ENCODE data around the gene CCDC74A.
"Not testable (repeated sequence)": the region's sequence is repeated elsewhere in the genome, so short reads cannot be mapped to it uniquely, and the experiment has no call there.

CCDC74A gene

DNA sequence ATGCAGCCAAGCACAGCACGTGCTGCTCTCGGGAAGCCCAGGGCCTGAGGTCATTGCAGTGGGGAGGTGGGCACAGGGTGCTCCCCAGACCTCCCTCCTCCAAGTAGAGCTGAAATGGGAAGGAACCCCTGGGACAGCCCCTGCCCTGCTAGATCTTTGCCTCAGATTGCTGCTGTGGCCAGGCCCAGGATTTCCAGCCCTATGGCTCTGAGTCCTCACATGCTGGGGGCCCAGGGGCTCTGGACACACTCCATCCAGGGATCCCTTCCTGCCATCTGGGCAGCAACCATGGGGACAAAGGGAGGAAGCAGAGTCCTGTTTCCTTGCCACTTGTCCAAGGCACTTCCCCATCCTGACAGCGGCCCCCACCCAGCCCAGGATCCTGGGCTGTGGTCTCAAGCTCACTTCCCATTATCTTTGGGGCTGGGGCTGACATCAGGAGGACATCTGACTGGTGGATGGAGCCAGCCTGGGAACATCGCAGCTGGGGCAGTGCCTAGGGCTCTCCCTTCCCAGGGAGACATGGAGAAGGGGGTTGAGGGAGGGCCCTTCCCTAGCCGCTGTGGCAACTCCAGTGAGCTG is 2.3 kb downstream of the CCDC74A start:
- DNase-seq (ENCODE audit: low spot score) = not testable (repeated sequence)

DNA sequence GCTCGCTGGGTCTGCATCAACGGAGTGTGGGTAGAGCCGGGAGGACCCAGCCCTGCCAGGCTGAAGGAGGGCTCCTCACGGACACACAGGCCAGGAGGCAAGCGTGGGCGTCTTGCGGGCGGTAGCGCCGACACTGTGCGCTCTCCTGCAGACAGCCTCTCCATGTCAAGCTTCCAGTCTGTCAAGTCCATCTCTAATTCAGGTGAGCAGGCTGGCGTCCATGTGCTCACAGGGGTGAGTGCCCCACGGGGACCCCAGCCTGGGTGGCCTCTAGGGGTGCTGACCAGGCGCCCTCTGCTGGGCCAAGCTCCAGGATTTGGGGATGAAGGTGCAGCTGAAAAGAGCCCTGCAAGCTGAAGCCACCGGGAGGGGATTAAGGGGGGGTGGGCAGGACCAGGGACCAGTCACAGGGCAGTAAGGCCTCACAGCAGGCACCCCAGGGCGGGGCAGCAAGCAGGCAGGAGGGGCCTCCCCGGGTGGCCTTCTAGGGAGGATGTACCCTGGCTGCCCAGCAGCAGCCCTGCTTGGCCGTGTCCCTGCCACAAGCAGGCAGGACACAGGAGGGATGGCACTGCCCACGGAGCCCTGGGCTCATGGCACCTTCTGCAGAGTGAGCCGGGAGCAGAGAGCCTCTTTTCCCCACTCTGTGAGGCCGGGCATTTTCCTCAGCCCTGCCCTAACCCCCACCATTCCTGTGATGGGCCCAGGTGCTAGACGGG is 3.1 kb downstream of the CCDC74A start:
- DNase-seq (ENCODE audit: low spot score) = not testable (repeated sequence)

DNA sequence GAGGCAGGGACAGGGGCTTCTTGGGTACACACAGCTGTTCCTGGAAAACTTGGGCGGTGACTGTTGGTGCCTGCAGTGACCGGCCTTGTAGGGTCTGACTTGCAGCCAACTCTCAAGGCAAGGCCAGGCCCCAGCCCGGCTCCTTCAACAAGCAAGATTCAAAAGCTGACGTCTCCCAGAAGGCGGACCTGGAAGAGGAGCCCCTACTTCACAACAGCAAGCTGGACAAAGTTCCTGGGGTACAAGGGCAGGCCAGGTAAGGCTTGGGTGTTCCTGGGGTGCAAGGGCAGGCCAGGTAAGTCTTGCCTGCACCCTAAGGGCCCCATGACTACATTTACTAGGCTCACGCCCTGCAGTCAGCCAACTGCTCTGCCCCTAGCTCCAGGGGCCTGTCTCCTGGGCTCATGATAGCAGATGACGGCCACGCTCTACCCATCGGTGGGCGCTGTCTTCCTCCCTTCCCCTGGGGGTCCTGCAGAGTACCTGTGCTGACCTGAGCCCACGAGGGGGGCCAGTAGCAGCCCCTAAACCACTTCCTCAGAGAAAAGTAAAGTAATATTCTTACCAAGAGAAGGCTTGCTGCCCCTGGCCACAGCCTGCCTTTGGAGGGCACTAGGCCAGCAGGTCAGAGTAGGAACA is 4.0 kb downstream of the CCDC74A start:
- not testable (repeated sequence) for DNase-seq (ENCODE audit: low spot score)

DNA sequence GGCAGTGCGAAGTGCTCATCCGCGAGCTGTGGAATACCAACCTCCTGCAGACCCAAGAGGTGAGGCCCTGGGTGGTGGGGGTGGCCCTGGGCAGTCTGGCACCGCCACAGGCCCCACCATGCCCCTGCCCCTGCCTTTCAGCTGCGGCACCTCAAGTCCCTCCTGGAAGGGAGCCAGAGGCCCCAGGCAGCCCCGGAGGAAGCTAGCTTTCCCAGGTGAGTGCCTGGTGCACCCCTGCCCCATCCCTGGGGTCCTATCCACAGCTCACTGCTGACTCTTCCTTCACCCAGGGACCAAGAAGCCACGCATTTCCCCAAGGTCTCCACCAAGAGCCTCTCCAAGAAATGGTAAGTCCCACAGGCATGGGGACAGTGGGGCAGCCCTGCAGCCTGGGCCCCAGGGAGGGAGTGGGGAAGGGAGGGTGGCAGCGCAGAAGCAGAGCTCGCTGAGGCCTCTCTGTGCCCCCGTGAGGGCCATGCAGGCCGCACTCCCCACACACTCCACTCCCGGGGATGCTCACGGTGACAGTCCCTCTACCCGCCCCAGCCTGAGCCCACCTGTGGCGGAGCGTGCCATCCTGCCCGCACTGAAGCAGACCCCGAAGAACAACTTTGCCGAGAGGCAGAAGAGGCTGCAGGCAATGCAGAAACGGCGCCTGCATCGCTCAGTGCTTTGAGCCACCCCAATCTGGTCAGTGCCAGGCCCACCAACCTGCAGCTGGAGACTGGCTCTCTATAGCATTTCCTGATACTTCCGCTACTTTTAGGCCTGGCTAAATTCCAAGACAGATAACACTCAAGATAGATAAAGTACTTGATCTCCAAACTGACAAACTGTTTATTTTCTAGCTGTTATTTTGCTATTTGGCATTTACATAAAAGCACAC is 5.3 kb downstream of the CCDC74A start:
- not testable (repeated sequence) for DNase-seq (ENCODE audit: low spot score)

DNA sequence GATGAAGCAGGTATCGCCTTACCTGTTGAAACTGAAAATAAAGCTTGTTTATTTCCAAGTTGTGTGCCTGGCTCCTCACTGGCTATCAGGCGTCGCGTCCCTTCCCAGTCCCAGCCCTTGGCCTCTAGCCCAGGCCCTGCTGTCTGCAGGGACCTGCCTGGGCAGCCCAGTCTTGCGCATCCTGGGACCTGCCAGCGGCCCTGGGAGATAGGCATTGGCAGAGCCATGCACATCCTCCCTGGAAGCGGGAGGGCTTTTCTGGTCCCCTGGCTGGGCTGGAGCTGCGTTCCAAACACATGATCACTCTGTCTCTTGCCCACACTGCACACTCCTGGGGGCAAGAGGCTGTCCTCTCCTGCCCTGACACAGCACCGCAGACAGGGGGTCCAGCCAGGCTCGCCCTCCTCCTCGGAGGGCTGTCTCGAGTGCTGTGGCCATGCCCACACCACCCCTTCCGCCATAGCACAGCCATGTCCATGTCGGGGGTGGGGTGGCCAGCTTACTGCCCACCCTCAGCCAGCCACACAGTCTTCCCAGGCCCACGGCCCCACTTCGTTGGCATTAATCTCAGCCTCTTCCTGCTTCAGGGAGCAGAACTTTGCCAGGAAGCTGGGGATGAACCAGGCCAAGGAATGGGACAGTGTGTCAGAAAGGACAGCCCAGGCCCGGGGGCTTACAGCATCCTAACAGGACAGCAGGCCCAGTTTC is 6.1 kb downstream of the CCDC74A start:
- not testable (repeated sequence) for DNase-seq (ENCODE audit: low spot score)

DNA sequence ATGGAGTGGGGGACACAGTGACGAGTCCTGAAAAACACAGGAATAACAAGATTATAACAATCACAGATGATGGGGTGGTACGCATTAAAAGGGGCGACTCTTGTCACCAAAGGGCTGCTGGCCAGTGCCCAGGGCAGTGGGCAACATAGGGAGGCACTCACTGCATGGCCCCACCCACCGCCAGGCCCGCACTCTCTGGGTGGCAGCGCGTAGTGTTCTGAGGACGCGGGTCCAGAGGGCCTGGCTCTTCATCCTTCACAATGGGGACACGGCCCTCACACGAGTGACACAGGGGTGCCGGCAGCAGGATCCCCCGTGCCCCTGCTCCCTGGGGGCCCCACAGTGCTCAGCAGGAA is 6.6 kb downstream of the CCDC74A start:
- DNase-seq (ENCODE audit: low spot score) = not testable (repeated sequence)

DNA sequence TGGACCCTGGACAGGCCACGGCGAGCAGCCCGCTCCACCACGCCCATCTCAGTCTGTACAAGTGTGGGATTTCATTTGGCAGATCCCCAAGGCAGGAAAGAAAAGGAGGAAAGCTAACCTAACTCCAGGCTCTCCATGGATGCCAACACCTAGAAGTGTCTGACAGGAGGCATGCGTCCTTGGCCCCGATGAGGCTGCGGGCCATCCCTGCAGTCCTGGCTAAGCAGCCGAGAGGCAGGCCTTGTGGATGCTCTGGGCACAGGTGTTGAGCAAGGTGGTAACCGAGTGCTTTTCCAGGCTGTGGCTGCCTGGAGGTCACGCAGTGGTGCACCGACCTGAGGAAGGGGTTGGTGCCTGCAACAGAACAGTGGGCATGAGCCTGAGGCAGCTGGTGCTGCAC is 7.3 kb downstream of the CCDC74A start:
- not testable (repeated sequence) for DNase-seq (ENCODE audit: low spot score)

DNA sequence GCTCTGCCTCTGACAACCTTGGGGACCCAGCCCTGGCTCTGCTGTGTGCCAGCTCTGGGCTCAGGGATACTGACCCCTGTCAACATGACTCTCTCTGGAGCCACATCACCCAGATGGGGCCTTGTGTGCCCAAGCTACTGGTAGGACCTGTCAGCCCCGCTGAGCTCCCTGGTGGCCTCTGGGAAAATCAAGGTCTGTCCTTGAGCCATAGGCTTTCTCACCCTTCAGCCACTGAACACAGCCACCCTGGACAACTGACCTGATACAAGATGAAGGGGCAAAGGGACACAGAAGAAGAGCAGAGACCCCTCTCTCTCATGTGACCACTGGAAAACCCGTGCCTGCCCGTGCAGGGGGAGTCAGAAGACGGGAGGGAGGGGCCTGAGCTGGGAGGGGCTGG is 7.8 kb downstream of the CCDC74A start:
- no peak for DNase-seq (ENCODE audit: low spot score)

DNA sequence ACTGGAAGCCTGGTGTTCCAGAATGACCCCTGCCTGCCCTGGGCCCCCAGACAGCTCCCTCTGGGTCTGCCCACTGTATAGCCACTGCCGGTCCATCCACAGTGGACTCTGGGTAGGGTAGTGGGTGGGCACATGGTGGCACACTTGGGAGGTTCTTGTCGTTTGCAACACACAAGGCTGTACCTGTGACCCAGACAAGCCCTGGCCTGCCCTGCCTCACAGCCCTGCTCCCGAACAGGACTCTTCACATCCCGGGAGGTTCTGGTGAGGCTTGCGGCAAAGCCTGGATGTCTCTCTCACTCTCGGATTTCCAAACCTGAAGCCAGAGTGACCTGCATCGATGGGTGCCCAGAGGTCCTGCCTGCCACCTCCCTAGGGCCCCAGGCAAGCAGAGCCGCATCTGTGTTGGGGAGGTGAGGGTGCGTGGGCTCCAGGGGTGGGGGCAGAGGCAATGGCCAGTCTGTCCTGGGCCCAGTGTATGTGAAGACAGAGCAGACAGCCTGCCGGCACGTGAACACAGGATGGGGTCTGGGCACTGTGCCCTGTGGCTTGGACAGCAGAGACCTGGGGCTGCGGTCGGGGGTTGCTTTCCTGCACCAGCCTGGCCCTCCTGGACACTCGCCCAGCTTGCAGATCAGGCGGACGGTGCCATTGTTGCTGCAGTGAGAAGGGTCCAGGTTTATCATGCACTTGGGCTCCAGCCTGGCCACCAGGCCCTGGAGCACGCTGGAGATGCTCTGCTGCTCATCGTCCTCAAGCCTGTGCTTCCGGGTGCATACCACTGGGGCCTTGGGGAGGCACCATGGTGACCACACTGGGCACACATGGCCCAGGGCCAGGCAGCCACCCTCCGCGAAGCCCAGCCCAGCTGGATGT is 8.5 kb downstream of the CCDC74A start:
- not testable (repeated sequence) for DNase-seq (ENCODE audit: low spot score)

DNA sequence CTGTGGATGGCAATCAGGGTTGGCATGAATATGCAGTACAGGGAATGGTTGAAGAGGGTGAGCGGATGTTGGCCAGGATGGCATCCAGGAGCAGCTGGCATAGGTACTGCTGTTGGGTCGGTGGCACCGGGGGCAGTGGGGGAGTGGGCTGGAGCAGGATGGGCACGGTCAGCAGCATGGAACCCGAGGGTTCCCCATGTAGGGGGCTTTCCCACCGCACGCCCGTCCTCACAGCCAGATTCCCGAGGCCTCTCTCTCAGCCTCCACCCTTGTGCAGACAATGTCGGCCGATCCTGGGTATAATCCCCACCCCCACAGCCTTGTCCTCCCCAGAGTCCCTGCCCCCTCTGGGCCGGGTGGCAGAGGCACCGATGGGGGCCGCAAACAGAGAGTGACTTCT is 9.2 kb downstream of the CCDC74A start:
- not testable (repeated sequence) for DNase-seq (ENCODE audit: low spot score)

DNA sequence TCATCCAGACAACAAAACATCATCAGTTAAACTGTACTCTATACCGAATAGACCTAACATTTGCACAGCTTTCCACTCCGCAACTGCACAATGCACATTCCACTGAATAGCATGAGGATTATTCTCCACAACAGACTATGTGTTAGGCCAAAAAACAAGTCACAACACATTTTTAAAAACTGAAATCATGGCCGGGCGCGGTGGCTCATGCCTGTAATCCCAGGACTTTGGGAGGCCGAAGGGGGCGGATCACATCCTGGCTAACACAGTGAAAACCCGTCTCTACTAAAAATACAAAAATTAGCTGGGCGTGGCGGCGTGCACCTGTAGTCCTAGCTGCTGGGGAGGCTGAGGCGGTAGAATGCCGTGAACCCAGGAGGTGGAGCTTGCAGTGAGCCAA is 11.2 kb downstream of the CCDC74A start:
- not testable (repeated sequence) for DNase-seq (ENCODE audit: low spot score)

DNA sequence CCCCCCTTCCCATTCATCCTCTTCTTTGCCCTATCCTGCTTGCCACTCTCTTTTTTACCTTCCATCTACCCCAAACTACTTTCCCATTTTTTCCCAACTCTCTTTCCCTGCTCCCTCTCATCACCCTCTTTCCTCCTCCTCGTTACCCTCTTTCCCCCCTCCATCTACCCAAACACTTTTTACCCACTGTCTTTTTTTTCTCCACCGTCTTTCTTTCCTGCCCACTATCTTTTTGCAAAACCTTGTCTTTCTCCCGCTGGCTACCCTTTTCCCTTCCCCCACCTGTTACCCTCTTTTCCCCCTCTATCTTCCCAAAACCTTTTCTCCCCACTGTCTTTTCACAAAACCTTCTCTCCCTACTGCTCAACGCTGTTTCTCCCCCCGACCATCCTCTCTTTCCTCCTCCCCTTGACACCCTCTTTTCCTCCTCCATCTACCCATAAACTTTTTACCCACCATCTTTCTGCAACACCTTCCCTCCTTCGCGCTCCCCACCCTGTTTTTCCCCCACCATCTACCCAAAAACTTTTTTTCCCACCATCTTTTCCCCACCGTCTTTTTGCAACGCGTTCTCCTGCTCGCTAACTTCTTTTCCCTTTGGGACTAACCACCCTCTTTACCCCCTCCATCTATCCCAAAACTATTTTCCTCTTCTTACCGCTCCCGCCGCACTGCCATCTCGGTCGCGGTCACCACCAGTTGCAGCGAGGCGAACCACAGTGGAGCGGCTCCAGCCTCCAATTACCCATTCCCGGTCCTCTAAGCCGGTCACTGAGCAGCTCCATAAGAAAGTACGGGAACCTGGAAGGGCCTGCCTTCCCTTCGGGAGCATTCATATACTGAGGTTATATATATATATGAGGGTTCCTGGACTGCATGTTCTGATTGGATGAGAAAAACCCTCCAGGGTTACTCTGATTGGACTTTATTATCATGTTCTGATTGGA is 15.0 kb downstream of the CCDC74A start:
- no peak for DNase-seq (ENCODE audit: low spot score)

DNA sequence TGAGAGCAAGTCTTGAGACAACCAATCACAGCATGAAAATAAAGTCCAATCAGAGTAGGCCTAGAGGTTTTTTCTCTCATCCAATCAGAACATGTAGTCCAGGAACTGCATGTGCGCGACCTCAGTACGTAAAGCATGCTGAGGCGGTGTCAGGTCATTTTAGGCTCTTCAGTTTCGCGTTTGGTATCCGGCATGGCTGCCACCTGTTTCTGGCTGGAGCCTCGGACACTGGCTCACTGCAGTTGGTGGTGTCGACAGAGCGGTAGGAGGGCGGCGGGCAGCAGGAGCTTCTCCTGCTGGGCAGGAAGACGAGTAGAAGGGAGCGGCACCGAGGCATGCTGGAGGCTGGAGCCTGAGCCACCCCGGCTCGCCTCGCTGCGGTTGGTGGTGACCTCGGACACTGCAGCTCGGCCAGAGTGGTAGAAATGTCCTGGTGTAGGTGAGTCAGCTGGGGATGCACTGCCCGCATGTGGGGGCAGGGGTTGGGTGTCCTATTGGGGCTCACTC is 15.8 kb downstream of the CCDC74A start:
- no peak for DNase-seq (ENCODE audit: low spot score)

DNA sequence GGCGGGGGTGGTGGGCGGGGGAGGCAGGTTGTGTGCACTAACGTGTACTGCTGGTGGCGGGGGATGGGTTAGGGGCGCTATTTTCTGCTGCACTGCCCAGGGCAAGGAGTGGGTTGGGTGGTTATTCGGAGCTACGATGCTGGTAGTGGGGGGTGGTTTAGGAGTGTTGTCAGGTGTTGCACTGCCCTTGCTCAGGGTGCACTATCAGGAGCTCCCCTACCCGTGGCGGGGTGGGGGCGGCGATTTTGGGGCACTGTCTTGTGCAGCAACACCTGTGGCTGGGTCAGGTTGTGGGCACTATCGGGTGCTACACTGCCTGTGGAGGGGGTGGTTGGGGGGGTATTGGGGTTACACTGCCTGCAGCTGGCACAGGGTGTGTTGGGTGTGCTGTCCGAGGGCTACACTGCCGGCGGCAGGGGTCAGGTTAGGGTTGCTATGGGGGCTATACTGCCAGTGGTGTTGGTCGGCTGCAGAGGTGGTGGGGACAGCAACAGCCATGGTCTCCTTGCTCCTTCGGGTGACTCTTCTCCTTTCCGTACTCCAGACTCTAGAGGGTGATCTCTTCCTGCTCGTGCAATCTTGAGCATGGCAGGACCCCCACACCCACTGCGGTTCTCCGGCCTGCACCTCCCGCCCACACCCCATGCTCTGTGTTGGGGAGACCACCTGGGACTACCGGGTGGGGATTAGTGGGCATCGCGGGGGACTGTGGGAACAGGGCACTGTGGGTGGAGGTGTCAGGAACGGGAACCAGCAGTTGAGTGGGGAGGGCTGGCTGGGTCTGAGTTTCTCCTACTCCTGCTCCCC is 16.5 kb downstream of the CCDC74A start:
- not testable (repeated sequence) for DNase-seq (ENCODE audit: low spot score)

DNA sequence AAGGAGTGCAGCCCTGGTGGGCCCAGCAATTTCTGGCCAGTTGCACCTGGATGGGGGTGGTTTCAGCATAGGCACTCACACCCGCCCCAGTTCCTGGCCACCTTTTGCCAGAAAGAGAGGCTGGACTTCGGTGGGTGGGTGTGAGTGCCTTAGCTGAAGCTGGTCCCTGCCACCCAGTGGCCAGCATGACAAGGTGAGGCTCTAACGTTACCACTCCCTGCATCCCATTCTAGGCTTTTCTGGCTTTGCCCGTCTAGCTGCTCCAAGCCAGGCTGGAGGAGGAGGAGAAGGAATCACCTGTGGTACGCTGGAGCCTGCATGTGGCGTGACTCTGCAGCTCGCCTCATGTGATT is 17.1 kb downstream of the CCDC74A start:
- not testable (repeated sequence) for DNase-seq (ENCODE audit: low spot score)

DNA sequence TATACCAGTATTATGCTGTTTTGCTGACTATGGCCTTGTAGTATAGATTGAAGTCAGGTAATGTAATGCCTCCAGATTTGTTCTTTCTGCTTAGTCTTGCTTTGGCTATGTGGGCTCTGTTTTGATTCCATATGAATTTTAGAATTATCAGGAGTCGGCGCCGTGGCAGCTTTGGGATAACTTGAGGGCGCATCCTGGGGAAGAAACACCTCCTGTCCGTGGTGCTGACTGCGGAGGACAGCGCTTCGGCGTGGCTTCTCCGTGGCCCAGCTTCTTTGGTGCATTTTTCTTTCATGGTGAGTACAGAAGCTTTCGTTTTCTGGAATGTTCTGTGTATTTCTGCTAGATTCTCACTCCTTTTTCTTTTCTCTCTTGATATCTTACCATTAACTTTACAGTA is 25.2 kb downstream of the CCDC74A start:
- DNase-seq (ENCODE audit: low spot score) = no peak

DNA sequence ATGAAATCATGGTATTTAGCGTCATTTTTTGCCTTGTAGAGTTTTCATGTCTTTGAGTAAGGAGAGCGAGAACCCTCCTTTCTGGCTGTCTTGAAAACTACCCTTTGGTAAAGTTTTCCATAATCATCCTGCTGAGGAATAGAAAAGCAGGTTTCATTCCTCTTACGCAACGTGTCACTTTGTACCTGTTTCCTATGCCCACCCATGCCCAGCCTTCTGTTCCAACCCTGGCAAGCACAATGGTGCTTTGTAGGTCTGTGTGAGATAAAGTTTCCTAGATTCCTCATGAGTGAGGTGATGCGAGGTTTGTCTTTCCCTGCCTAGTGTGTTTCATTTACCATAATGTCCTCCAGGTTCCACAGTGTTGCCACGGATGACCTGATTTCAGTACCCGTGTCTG is 29.3 kb downstream of the CCDC74A start:
- DNase-seq (ENCODE audit: low spot score) = no peak

DNA sequence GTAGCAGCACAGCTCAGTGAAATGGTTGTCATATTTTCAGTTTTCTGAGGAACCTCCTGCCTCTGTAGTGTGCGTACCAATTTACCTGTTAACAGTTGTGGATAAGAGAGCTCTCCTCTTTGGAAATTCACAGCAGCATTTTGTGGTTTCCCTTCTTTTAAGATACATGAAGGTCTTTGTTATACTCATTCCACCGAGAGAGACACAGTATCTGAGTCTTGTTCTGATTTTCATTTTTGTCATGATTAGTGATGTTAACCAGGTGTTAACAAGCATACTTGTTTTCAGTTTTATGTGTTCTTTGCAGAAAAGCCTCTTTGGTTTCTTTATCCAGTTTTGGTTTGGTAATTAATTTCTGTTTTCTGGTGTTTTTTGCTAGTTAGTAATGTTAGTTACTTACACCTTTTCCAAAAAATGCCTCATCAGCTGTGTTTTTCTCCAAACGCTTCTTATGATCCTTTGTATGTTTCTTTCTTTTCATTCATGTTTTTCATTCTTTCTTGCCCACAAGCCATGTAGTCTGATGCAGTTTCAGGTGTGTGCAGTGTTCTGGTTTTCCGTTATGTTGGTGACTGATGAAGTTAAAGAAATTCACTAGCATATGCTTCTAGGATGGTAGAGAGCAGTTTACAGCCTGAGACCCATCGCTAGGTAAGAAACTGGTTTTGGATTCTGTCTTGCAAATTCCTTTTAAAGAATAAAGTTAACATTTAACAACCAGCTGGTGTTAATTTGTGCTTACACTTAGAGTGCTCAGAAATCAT is 30.1 kb downstream of the CCDC74A start:
- no peak for DNase-seq (ENCODE audit: low spot score)
